HG03575 (cell line): ENCODE measurements around the gene MICAL3.
"Not testable (repeated sequence)": the region's sequence is repeated elsewhere in the genome, so short reads cannot be mapped to it uniquely, and the experiment has no call there.

Source experiments
- ATAC-seq: cut with Tn5 transposase; IDR thresholded peaks from one replicate; pipeline ENCODE4 v1.9.1; 2021; ENCODE audit not compliant: unreplicated experiment, insufficient number of reproducible peaks, low FRiP score; ENCODE audit errors: extremely low read depth

The MICAL3 gene

GRCh38 chr22:17946662-17947367, 77.5 kb downstream of the MICAL3 start:
- no peak for ATAC-seq

GRCh38 chr22:17945888-17946648, 78.3 kb downstream of the MICAL3 start:
- ATAC-seq: no peak

GRCh38 chr22:17945156-17945887, 79.0 kb downstream of the MICAL3 start:
- no peak for ATAC-seq

- ATAC-seq: no peak
These were observed 80.1 kb downstream of the MICAL3 start for GRCh38 chr22:17944256-17944655.

- ATAC-seq: no peak
These were observed 80.7 kb downstream of the MICAL3 start for GRCh38 chr22:17943533-17944249.

- no peak for ATAC-seq
These were observed 81.6 kb downstream of the MICAL3 start for GRCh38 chr22:17942721-17943120.

- ATAC-seq: no peak
These were observed 82.6 kb downstream of the MICAL3 start for GRCh38 chr22:17941471-17942406.

GRCh38 chr22:17939579-17939978, 84.8 kb downstream of the MICAL3 start:
- ATAC-seq: no peak

- no peak for ATAC-seq
These were observed 85.3 kb downstream of the MICAL3 start for GRCh38 chr22:17939011-17939410.

GRCh38 chr22:17938484-17938924, 85.9 kb downstream of the MICAL3 start:
- ATAC-seq: no peak

GRCh38 chr22:17932457-17932856, 91.9 kb downstream of the MICAL3 start:
- ATAC-seq: not testable (repeated sequence)

GRCh38 chr22:17931400-17931825, 92.9 kb downstream of the MICAL3 start:
- no peak for ATAC-seq

GRCh38 chr22:17930455-17931313, 93.7 kb downstream of the MICAL3 start:
- no peak for ATAC-seq

- ATAC-seq: no peak
These were observed 94.5 kb downstream of the MICAL3 start for GRCh38 chr22:17929909-17930308.

- ATAC-seq: no peak
These were observed 96.0 kb downstream of the MICAL3 start for GRCh38 chr22:17928391-17928790.

- ATAC-seq: no peak
These were observed 97.3 kb downstream of the MICAL3 start for GRCh38 chr22:17927062-17927461.

- no peak for ATAC-seq
These were observed 97.8 kb downstream of the MICAL3 start for GRCh38 chr22:17926516-17926915.
